GM12878 (cell line): Measurements from ENCODE around the gene TRAF3. TPM values are rescaled to one million over a fixed set of nuclear protein-coding genes. Genes with fewer than 3 reads are reported as not detected.

Experiments used
- ATAC-seq: fragments of 200-7000 bp; cut with Tn5 transposase; 3 replicates; pipeline ENCODE4 v1.9.1; 2020; ENCODE audit warnings: mild to moderate bottlenecking, moderate library complexity
- BruUV-seq: library from RNA; stranded (reverse); fragments of 400-500 nt; replicated peaks from 2 replicates; lab custom pipeline; 2021; lab: Mats Ljungman, UMichigan
- CTCF ChIA-PET: fragments of 300-600 bp; sonication (Branson Sonifier 250); formaldehyde crosslinking; extraction: SDS; loops from one replicate; lab custom pipeline; 2021; ENCODE audit warnings: inconsistent platforms; lab: Yijun Ruan, JAX
- POLR2A ChIA-PET: fragments of 350-600 bp; formaldehyde crosslinking; extraction: SDS; loops from one replicate; lab custom pipeline; 2021; ENCODE audit warnings: inconsistent platforms; lab: Charles Lee
- RAD21 ChIA-PET: fragments of 300-600 bp; sonication (Branson Sonifier 250); formaldehyde crosslinking; loops from one replicate; lab custom pipeline; 2023; ENCODE audit warnings: antibody characterized with exemption; ENCODE audit not compliant: unreplicated experiment; lab: Charles Lee
- SMC1A ChIA-PET: fragments of 300-600 bp; sonication (Branson Sonifier 250); formaldehyde crosslinking; loops from one replicate; lab custom pipeline; 2023; ENCODE audit not compliant: unreplicated experiment, uncharacterized antibody; lab: Charles Lee
- DNase-seq: peaks from one replicate; pipeline ENCODE4 v3.0.0-alpha.2; 2011; ENCODE audit warnings: low read depth, low spot score
- FAIRE-seq: peaks from 3 replicates; lab custom pipeline; 2011; peaks lifted over from hg19 to GRCh38; lab: Jason Lieb, UNC
- H2AFZ ChIP-seq: 2 replicates; pipeline ENCODE4 v1.6.0; 2011; ENCODE audit warnings: low read depth, low read length, control low read depth; ENCODE audit not compliant: control insufficient read depth
- H3K27ac ChIP-seq: 2 replicates; pipeline ENCODE4 v1.5.1; 2011; ENCODE audit warnings: control low read depth; ENCODE audit not compliant: control insufficient read depth, insufficient read depth
- H3K27me3 ChIP-seq, 2 experiments: replicated peaks in 1 of 2; 2 replicates each; pipeline versions ENCODE4 v1.6.0 to v1.6.1; 2011; ENCODE audit warnings: low read length in 1 of 2; ENCODE audit not compliant: control insufficient read depth in 2 of 2, insufficient read depth in 2 of 2
- H3K36me3 ChIP-seq, 2 experiments: 2 replicates each; pipeline ENCODE4 v1.5.1; 2011; ENCODE audit warnings: low read length in 1 of 2; ENCODE audit not compliant: control insufficient read depth in 2 of 2, insufficient read depth in 2 of 2
- H3K4me1 ChIP-seq: 2 replicates; pipeline ENCODE4 v1.6.1; 2011; ENCODE audit warnings: mild to moderate bottlenecking, low read length, moderate library complexity, mixed read lengths; ENCODE audit not compliant: control insufficient read depth, insufficient read depth
- H3K4me2 ChIP-seq: 2 replicates; pipeline ENCODE4 v1.6.0; 2011; ENCODE audit warnings: control low read depth; ENCODE audit not compliant: control insufficient read depth, insufficient read depth
- H3K4me3 ChIP-seq: fragments of 200-600 bp; sonication (generic); 2 replicates; pipeline ENCODE4 v1.5.1; 2016
- H3K79me2 ChIP-seq: 2 replicates; pipeline ENCODE4 v1.6.0; 2011; ENCODE audit warnings: low read length; ENCODE audit not compliant: control insufficient read depth, insufficient read depth
- H3K9ac ChIP-seq: 2 replicates; pipeline ENCODE4 v1.8.0; 2011; ENCODE audit warnings: low read length, control low read depth, mixed read lengths; ENCODE audit not compliant: control insufficient read depth, insufficient read depth
- H3K9me3 ChIP-seq: replicated peaks from 3 replicates; pipeline ENCODE4 v1.5.1; 2011; ENCODE audit warnings: mild to moderate bottlenecking, low read length; ENCODE audit not compliant: control insufficient read depth, insufficient read depth
- H4K20me1 ChIP-seq: 2 replicates; pipeline ENCODE4 v1.6.0; 2011; ENCODE audit not compliant: control insufficient read depth, insufficient read depth
- BHLHE40 ChIP-seq, 2 experiments: fragments of 450-650 bp in 1 of 2; IDR thresholded peaks; 2 replicates each; pipeline ENCODE4 v1.6.1; 2011 to 2017; ENCODE audit warnings: low read depth in 2 of 2, borderline replicate concordance in 1 of 2, improper control_type of control experiment in 1 of 2, low read length in 1 of 2, mild to moderate bottlenecking in 1 of 2
- CEBPB ChIP-seq, 2 experiments: fragments of 150-350 bp in 1 of 2; IDR thresholded peaks; 2 replicates each; pipeline ENCODE4 v1.6.1; 2012 to 2014; ENCODE audit warnings: low read depth in 2 of 2, low read length in 2 of 2, borderline replicate concordance in 1 of 2, inconsistent platforms in 1 of 2
- EZH2 ChIP-seq: IDR thresholded peaks from 2 replicates; pipeline ENCODE4 v1.6.1; 2012; ENCODE audit warnings: low read depth, mild to moderate bottlenecking, control low read depth, inconsistent platforms, low read length, borderline replicate concordance; ENCODE audit not compliant: control insufficient read depth
- FOXM1 ChIP-seq: IDR thresholded peaks from 2 replicates; pipeline ENCODE4 v1.6.1; 2012; ENCODE audit warnings: low read depth, mild to moderate bottlenecking, inconsistent platforms, low read length, moderate library complexity
- KAT2A ChIP-seq: conservative IDR thresholded peaks from 2 replicates; pipeline ENCODE4 v1.6.1; 2011; ENCODE audit warnings: low read depth, low read length; ENCODE audit not compliant: control insufficient read depth
- KDM1A ChIP-seq: fragments of 200-600 bp; sonication (generic); IDR thresholded peaks from 2 replicates; pipeline ENCODE4 v1.6.1; 2016; ENCODE audit warnings: borderline replicate concordance
- LARP7 ChIP-seq: fragments of 450-650 bp; IDR thresholded peaks from 2 replicates; pipeline ENCODE4 v1.6.1; 2017; ENCODE audit warnings: mild to moderate bottlenecking
- NR2C2 ChIP-seq: IDR thresholded peaks from 2 replicates; pipeline ENCODE4 v1.6.1; 2011; ENCODE audit warnings: borderline replicate concordance, low read depth; ENCODE audit not compliant: control insufficient read depth, insufficient read length
- SIX5 ChIP-seq: IDR thresholded peaks from 2 replicates; pipeline ENCODE4 v1.6.1; 2011; ENCODE audit warnings: mild to moderate bottlenecking, low read depth, low read length, moderate library complexity; ENCODE audit not compliant: severe bottlenecking
- SP1 ChIP-seq: IDR thresholded peaks from one replicate; pipeline ENCODE4 v1.6.1; 2011; ENCODE audit warnings: low read depth, low read length
- SREBF2 ChIP-seq: IDR thresholded peaks from 2 replicates; pipeline ENCODE4 v1.6.1; 2012; ENCODE audit warnings: mild to moderate bottlenecking, low read length
- STAT3 ChIP-seq: IDR thresholded peaks from 2 replicates; pipeline ENCODE4 v1.6.1; 2011; ENCODE audit warnings: low read depth, low read length, improper control_type of control experiment
- WGBS: methylation state at CpG from one replicate; pipeline ENCODE4 v1.1.6; 2016; ENCODE audit warnings: low lambda C conversion rate; ENCODE audit not compliant: insufficient replicate concordance, insufficient coverage; ENCODE audit errors: missing lambda C conversion rate; 5-methylcytosine and 5-hydroxymethylcytosine counted together
- in situ Hi-C: fragments of 300-500 bp; cut with MboI; formaldehyde crosslinking; loops from 9 replicates; pipeline ENCODE4 v1.14.3; 2018; ENCODE audit warnings: mixed read lengths
- intact Hi-C: fragments of 100-400 bp; cut with micrococcal nuclease; formaldehyde crosslinking; loops from one replicate; pipeline ENCODE4 v1.14.2; 2022; ENCODE audit not compliant: unreplicated experiment
- polyA plus RNA-seq, 11 experiments: library from polyadenylated mRNA; depleted of rRNA in 4 of 11; unstranded in 6 of 11; stranded (reverse) in 5 of 11; fragments of >200 nt; fragmentation: Nextera tagmentation in 4 of 11; fragmentation: Illumina TruSeq in 1 of 11; extraction: Ambion mirVana in 4 of 11; extraction: Trizol in 1 of 11; gene quantifications; 1 replicate in 1 of 11; 2 replicates in 10 of 11; pipeline versions ENCODE4 v1.2.1 to v1.2.3, GENCODE V29; 2011 to 2016; ENCODE audit warnings: inconsistent platforms in 2 of 11, missing spikeins in 2 of 11, low read depth in 1 of 11
- total RNA-seq, 4 experiments: library from RNA; depleted of rRNA in 3 of 4; stranded (reverse); fragments of >200 nt in 3 of 4; fragmentation: Illumina TruSeq in 1 of 4; extraction: Trizol in 1 of 4; gene quantifications; 2 replicates each; pipeline versions ENCODE4 v1.2.1 to v1.2.3, GENCODE V29; 2013 to 2021
- TF ChIP-seq, protein P1 (sequence below): fragments of 450-650 bp; IDR thresholded peaks from 2 replicates; pipeline ENCODE4 v1.6.1; 2018; ENCODE audit warnings: borderline replicate concordance, mild to moderate bottlenecking; ENCODE audit not compliant: partially characterized antibody
- TF ChIP-seq, protein P2 (sequence below): IDR thresholded peaks from 2 replicates; pipeline ENCODE4 v1.6.1; 2011; ENCODE audit warnings: borderline replicate concordance, low read depth, mild to moderate bottlenecking, moderate library complexity, low read length; ENCODE audit not compliant: insufficient read depth, poor library complexity, severe bottlenecking
- TF ChIP-seq, protein P3 (sequence below): fragments of 450-650 bp; IDR thresholded peaks from 2 replicates; pipeline ENCODE4 v1.6.1; 2016; ENCODE audit warnings: mild to moderate bottlenecking
- TF ChIP-seq, protein P4 (sequence below): fragments of 150-350 bp; IDR thresholded peaks from 2 replicates; pipeline ENCODE4 v1.6.1; 2014; ENCODE audit warnings: mild to moderate bottlenecking, low read depth, low read length

The TRAF3 gene
- total and polyA plus RNA-seq, 10 of the 15 experiments (the other 5 are each of a cell fraction or from before 2014, with no cell fraction given): 3.0 to 70.1 (median 36.5) TPM

DNA sequence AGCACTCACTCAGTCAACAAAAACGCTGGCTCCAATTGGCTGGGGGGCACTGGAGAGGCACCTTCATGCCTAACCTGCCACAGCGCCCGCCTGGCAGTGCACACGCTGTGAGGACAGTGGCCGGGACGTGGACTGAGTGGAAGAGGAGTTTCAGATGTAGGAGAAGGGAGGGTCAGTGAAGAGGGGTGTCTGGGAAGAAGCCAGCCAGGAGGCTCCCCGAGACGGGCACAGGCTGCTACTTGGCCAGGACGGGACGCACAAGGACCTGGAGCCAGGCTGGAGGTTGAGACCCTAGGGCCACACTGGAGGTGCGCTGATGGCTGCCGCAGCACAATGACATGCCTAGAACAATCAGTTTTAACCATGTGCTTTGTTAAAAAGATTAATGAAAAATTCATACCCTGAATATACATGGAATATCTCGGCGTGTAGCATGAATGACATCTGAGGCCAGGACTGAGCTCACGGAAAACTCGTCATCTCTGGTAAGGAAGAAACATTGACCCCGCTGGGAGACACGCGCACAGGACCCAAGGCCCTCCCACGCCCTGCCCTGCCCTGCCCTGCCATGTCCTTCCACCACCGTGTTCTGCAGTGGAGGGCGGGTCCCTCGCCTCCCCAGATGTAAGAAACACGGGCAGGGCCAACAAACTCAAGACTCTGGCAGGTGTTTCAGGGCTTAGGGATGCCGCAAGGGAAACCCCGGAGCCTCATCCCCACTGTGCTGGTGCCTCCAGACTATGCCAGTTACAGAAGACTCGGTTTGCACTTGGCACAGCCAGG lies 170.3 kb downstream of the TRAF3 start (continued):
- TF ChIP-seq, protein P1, sequence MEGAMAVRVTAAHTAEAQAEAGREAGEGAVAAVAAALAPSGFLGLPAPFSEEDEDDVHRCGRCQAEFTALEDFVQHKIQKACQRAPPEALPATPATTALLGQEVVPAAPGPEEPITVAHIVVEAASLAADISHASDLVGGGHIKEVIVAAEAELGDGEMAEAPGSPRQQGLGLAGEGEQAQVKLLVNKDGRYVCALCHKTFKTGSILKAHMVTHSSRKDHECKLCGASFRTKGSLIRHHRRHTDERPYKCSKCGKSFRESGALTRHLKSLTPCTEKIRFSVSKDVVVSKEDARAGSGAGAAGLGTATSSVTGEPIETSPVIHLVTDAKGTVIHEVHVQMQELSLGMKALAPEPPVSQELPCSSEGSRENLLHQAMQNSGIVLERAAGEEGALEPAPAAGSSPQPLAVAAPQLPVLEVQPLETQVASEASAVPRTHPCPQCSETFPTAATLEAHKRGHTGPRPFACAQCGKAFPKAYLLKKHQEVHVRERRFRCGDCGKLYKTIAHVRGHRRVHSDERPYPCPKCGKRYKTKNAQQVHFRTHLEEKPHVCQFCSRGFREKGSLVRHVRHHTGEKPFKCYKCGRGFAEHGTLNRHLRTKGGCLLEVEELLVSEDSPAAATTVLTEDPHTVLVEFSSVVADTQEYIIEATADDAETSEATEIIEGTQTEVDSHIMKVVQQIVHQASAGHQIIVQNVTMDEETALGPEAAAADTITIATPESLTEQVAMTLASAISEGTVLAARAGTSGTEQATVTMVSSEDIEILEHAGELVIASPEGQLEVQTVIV: no peak
- no peak for TF ChIP-seq KAT2A
- TF ChIP-seq SIX5: no peak
- no peak for TF ChIP-seq KDM1A
- TF ChIP-seq FOXM1: no peak
- TF ChIP-seq NR2C2: no peak
- TF ChIP-seq, protein P2, sequence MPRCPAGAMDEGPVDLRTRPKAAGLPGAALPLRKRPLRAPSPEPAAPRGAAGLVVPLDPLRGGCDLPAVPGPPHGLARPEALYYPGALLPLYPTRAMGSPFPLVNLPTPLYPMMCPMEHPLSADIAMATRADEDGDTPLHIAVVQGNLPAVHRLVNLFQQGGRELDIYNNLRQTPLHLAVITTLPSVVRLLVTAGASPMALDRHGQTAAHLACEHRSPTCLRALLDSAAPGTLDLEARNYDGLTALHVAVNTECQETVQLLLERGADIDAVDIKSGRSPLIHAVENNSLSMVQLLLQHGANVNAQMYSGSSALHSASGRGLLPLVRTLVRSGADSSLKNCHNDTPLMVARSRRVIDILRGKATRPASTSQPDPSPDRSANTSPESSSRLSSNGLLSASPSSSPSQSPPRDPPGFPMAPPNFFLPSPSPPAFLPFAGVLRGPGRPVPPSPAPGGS: no peak
- no peak for TF ChIP-seq CEBPB (IDR thresholded peaks at IDR 0.05; ENCODE audit: borderline replicate concordance in 1 of 2, low read depth in 2 of 2, low read length in 2 of 2)

DNA sequence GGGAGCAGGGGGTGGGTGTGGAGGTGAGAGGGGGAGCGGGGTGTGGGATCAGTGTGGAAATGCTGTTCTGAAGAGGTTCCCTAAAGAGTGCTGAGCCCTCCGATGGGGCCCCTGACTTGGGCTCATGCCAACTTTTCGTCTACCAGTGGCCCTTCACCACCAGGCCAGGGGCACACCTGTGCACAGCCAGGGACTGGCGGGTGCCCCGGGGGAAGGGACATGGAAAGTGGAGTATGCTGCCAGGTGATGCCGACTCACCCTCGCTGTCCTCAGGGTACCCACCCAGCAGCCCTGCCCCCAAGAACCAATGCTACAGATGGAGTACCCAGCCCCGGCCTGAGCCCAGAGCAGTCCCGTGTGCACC lies 171.4 kb downstream of the TRAF3 start:
- in situ Hi-C loops: no loop called here
- peak overlapping the region; percentile 37 for H3K27ac ChIP-seq
- TF ChIP-seq STAT3: no peak
- no peak for TF ChIP-seq SREBF2
- no peak for TF ChIP-seq EZH2
- no peak for TF ChIP-seq SP1
- TF ChIP-seq, protein P3, sequence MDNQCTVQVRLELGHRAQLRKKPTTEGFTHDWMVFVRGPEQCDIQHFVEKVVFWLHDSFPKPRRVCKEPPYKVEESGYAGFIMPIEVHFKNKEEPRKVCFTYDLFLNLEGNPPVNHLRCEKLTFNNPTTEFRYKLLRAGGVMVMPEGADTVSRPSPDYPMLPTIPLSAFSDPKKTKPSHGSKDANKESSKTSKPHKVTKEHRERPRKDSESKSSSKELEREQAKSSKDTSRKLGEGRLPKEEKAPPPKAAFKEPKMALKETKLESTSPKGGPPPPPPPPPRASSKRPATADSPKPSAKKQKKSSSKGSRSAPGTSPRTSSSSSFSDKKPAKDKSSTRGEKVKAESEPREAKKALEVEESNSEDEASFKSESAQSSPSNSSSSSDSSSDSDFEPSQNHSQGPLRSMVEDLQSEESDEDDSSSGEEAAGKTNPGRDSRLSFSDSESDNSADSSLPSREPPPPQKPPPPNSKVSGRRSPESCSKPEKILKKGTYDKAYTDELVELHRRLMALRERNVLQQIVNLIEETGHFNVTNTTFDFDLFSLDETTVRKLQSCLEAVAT: no peak
- TF ChIP-seq LARP7: no peak
- TF ChIP-seq, protein P4, sequence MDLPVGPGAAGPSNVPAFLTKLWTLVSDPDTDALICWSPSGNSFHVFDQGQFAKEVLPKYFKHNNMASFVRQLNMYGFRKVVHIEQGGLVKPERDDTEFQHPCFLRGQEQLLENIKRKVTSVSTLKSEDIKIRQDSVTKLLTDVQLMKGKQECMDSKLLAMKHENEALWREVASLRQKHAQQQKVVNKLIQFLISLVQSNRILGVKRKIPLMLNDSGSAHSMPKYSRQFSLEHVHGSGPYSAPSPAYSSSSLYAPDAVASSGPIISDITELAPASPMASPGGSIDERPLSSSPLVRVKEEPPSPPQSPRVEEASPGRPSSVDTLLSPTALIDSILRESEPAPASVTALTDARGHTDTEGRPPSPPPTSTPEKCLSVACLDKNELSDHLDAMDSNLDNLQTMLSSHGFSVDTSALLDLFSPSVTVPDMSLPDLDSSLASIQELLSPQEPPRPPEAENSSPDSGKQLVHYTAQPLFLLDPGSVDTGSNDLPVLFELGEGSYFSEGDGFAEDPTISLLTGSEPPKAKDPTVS: no peak
- no peak for TF ChIP-seq BHLHE40 (IDR thresholded peaks at IDR 0.05; ENCODE audit: borderline replicate concordance in 1 of 2, low read depth in 2 of 2, low read length in 1 of 2)

More for the DNA sequence above, 171.4 kb downstream of the TRAF3 start:
- BruUV-seq: no TSS peak
- H3K4me1 ChIP-seq: peaks cover 25% of the 10 kb centered on the region
- no peak for FAIRE-seq
- no peak for ATAC-seq
- WGBS: 47% methylated on average over 8 of the region's 9 CpGs
- CTCF ChIA-PET: no interaction called here
- H3K27me3 ChIP-seq: no peaks in the 10 kb centered on the region
- intact Hi-C loops: no loop called here
- peaks cover 9 to 23% of the 10 kb centered on the region in 2 experiments; a peak in 3 of 4 replicates for H3K36me3 ChIP-seq
- no peak overlapping the region; the same call in 1 of the 2 replicates for H2AFZ ChIP-seq
- no peak overlapping the region for H3K4me3 ChIP-seq
- POLR2A ChIA-PET: no interaction called here
- H3K4me2 ChIP-seq: no peak overlapping the region; the same call in 1 of the 2 replicates
- H3K9me3 ChIP-seq: no peaks in the 10 kb centered on the region
- DNase-seq: no peak
- no peaks in the 10 kb centered on the region for H3K79me2 ChIP-seq
- no peak overlapping the region for H3K9ac ChIP-seq
- no peaks in the 10 kb centered on the region for H4K20me1 ChIP-seq
- RAD21 ChIA-PET: no interaction called here
- SMC1A ChIA-PET: no interaction called here
